Smooth muscle cell (in vitro differentiated cells): ENCODE results near the gene MAPK6. TPM values are rescaled to one million over a fixed set of nuclear protein-coding genes. Genes with fewer than 3 reads are reported as not detected.

Source experiments
- DNase-seq: peaks from one replicate; lab custom pipeline; 2025; ENCODE audit not compliant: unreplicated experiment; lab: John Stamatoyannopoulos, UW
- H2AFZ ChIP-seq: fragments of 200-600 bp; sonication (generic); 2 replicates; pipeline ENCODE4 v1.6.0; 2016; ENCODE audit warnings: antibody characterized with exemption, low read depth, mild to moderate bottlenecking
- H3F3A ChIP-seq: fragments of 200-600 bp; sonication (generic); 2 replicates; pipeline ENCODE4 v1.6.0; 2017; ENCODE audit warnings: antibody characterized with exemption, low read depth
- H3K27ac ChIP-seq: fragments of 200-600 bp; sonication (generic); 2 replicates; pipeline ENCODE4 v1.5.1; 2016; ENCODE audit warnings: low read depth, mild to moderate bottlenecking
- H3K27me3 ChIP-seq: fragments of 200-600 bp; sonication (generic); 2 replicates; pipeline ENCODE4 v1.6.1; 2016; ENCODE audit warnings: low read depth, mild to moderate bottlenecking
- H3K36me3 ChIP-seq: fragments of 200-600 bp; sonication (generic); 2 replicates; pipeline ENCODE4 v1.5.1; 2016; ENCODE audit warnings: low read depth
- H3K4me1 ChIP-seq: fragments of 200-600 bp; sonication (generic); 2 replicates; pipeline ENCODE4 v1.5.1; 2016; ENCODE audit warnings: low read depth
- H3K4me2 ChIP-seq: fragments of 200-600 bp; sonication (generic); 2 replicates; pipeline ENCODE4 v1.6.0; 2016; ENCODE audit warnings: mild to moderate bottlenecking
- H3K4me3 ChIP-seq: fragments of 200-600 bp; sonication (generic); 2 replicates; pipeline ENCODE4 v1.5.1; 2016; ENCODE audit warnings: mild to moderate bottlenecking
- H3K79me2 ChIP-seq: fragments of 200-600 bp; sonication (generic); 2 replicates; pipeline ENCODE4 v1.6.0; 2016; ENCODE audit warnings: low read depth, mild to moderate bottlenecking
- H3K9ac ChIP-seq: fragments of 200-600 bp; sonication (generic); 2 replicates; pipeline ENCODE4 v1.6.0; 2016; ENCODE audit warnings: low read depth
- H3K9me3 ChIP-seq: fragments of 200-600 bp; sonication (generic); replicated peaks from 2 replicates; pipeline ENCODE4 v1.5.1; 2016; ENCODE audit warnings: low read depth
- H4K20me1 ChIP-seq: fragments of 200-600 bp; sonication (generic); 2 replicates; pipeline ENCODE4 v1.6.0; 2016; ENCODE audit warnings: low read depth
- CTCF ChIP-seq: fragments of 200-600 bp; sonication (generic); IDR thresholded peaks from 2 replicates; pipeline ENCODE4 v1.5.1; 2017; ENCODE audit warnings: borderline replicate concordance, mild to moderate bottlenecking, antibody characterized with exemption; ENCODE audit not compliant: insufficient read depth, poor library complexity, severe bottlenecking
- WGBS: methylation state at CpG from one replicate; pipeline ENCODE4 v1.1.7; 2016; ENCODE audit warnings: low lambda C conversion rate; 5-methylcytosine and 5-hydroxymethylcytosine counted together
- polyA plus RNA-seq: library from polyadenylated mRNA; unstranded; fragments of >200 nt; fragmentation: Nextera tagmentation; extraction: Ambion mirVana; gene quantifications from 2 replicates; pipeline ENCODE4 v1.2.1, GENCODE V29; 2016
- total RNA-seq: library from RNA; depleted of rRNA; stranded (reverse); fragments of >200 nt; gene quantifications from 2 replicates; pipeline ENCODE4 v1.2.3, GENCODE V29; 2014

Gene MAPK6
- total and polyA plus RNA-seq, 2 experiments from 2014 or later = 38.6 to 107 TPM

GRCh38 chr15:52101542-52102323, 82.7 kb downstream of the MAPK6 start:
- no peak for TF ChIP-seq CTCF
- H3K27ac ChIP-seq = no peak overlapping the region
- WGBS = 98% methylated on average over 16 of the region's 16 CpGs
- H3K4me1 ChIP-seq = no peaks in the 10 kb centered on the region
- no peaks in the 10 kb centered on the region for H3K36me3 ChIP-seq
- H3K79me2 ChIP-seq = no peaks in the 10 kb centered on the region
- no peaks in the 10 kb centered on the region for H4K20me1 ChIP-seq
- DNase-seq = no peak
- H2AFZ ChIP-seq = no peak overlapping the region
- H3K4me3 ChIP-seq = no peak overlapping the region
- no peak overlapping the region for H3K4me2 ChIP-seq
- no peaks in the 10 kb centered on the region for H3K9me3 ChIP-seq
- peaks cover 3% of the 10 kb centered on the region for H3F3A ChIP-seq
- H3K27me3 ChIP-seq = no peaks in the 10 kb centered on the region
- H3K9ac ChIP-seq = no peak overlapping the region

- no peak overlapping the region for H2AFZ ChIP-seq
- H3F3A ChIP-seq = peaks cover 3% of the 10 kb centered on the region
- no peaks in the 10 kb centered on the region for H3K79me2 ChIP-seq
- H3K9me3 ChIP-seq = no peaks in the 10 kb centered on the region
- no peaks in the 10 kb centered on the region for H4K20me1 ChIP-seq
- TF ChIP-seq CTCF = no peak
- H3K4me1 ChIP-seq = no peaks in the 10 kb centered on the region
- DNase-seq = no peak
- WGBS = 85% methylated on average over 2 of the region's 2 CpGs
- H3K9ac ChIP-seq = no peak overlapping the region
- no peak overlapping the region for H3K4me3 ChIP-seq
- no peaks in the 10 kb centered on the region for H3K36me3 ChIP-seq
- no peaks in the 10 kb centered on the region for H3K27me3 ChIP-seq
- peak overlapping the region; percentile 79 for H3K27ac ChIP-seq
- H3K4me2 ChIP-seq = no peak overlapping the region
These were observed 83.4 kb downstream of the MAPK6 start for GRCh38 chr15:52102463-52102862.

GRCh38 chr15:52103217-52104207, 84.5 kb downstream of the MAPK6 start:
- no peaks in the 10 kb centered on the region for H3K36me3 ChIP-seq
- no peaks in the 10 kb centered on the region for H4K20me1 ChIP-seq
- no peaks in the 10 kb centered on the region for H3K27me3 ChIP-seq
- no peaks in the 10 kb centered on the region for H3K4me1 ChIP-seq
- H3K4me2 ChIP-seq = peak overlapping the region; percentile 71
- H3K9ac ChIP-seq = peak overlapping the region; percentile 2
- peaks cover 3% of the 10 kb centered on the region for H3F3A ChIP-seq
- H2AFZ ChIP-seq = no peak overlapping the region
- H3K9me3 ChIP-seq = no peaks in the 10 kb centered on the region
- no peak overlapping the region for H3K4me3 ChIP-seq
- H3K27ac ChIP-seq = peak overlapping the region; percentile 79
- 73% methylated on average over 5 of the region's 5 CpGs for whole genome bisulfite sequencing
- no peaks in the 10 kb centered on the region for H3K79me2 ChIP-seq
- DNase-seq = no peak
- TF ChIP-seq CTCF = no peak
